HG03342 (cell line): ENCODE data around the gene OR1J4.
"Not testable (repeated sequence)": the region's sequence is repeated elsewhere in the genome, so short reads cannot be mapped to it uniquely, and the experiment has no call there.

Source experiments
- ATAC-seq: cut with Tn5 transposase; IDR thresholded peaks from one replicate; pipeline ENCODE4 v1.9.1; 2021; ENCODE audit warnings: mild to moderate bottlenecking, moderate library complexity; ENCODE audit not compliant: unreplicated experiment

The OR1J4 gene

GRCh38 chr9:122518841-122519240, at the start of gene OR1J4:
OR1J4 (plus strand) TSS chr9:122519141; CDS start chr9:122519141, 0 bp downstream.
- ATAC-seq: no peak

- ATAC-seq: no peak
Measured at GRCh38 chr9:122474561-122474960, 44.4 kb upstream of the OR1J4 start.

GRCh38 chr9:122475717-122476116, 43.2 kb upstream of the OR1J4 start:
- ATAC-seq: no peak

- ATAC-seq: no peak
Measured at GRCh38 chr9:122477346-122477745, 41.6 kb upstream of the OR1J4 start.

- no peak for ATAC-seq
Measured at GRCh38 chr9:122477826-122478225, 41.1 kb upstream of the OR1J4 start, which contains the start of gene OR1J1. OR1J1 (minus strand) TSS chr9:122477926; CDS start chr9:122477926, 0 bp downstream.

- ATAC-seq: no peak
Measured at GRCh38 chr9:122479062-122479461, 39.9 kb upstream of the OR1J4 start.

- ATAC-seq: no peak
Measured at GRCh38 chr9:122498883-122499288, 20.1 kb upstream of the OR1J4 start.

- no peak for ATAC-seq
Measured at GRCh38 chr9:122506964-122507363, 12.0 kb upstream of the OR1J4 start.

GRCh38 chr9:122510502-122510901, 8.4 kb upstream of the OR1J4 start, which contains the start of gene OR1J2:
OR1J2 (plus strand) TSS chr9:122510802; CDS start chr9:122510802, 0 bp downstream.
- ATAC-seq: no peak

GRCh38 chr9:122518226-122518625, 715 bp upstream of the OR1J4 start:
- ATAC-seq: no peak

- no peak for ATAC-seq
Measured at GRCh38 chr9:122519376-122519775, 435 bp downstream of the OR1J4 start.

GRCh38 chr9:122526602-122527001, 7.7 kb downstream of the OR1J4 start:
- ATAC-seq: no peak

- ATAC-seq: no peak
Measured at GRCh38 chr9:122527193-122527592, 8.3 kb downstream of the OR1J4 start, which contains the start of gene OR1N1. OR1N1 (minus strand) TSS chr9:122527293; CDS start chr9:122527293, 0 bp downstream.

GRCh38 chr9:122531157-122531556, 12.2 kb downstream of the OR1J4 start:
- ATAC-seq: not testable (repeated sequence)

GRCh38 chr9:122536134-122536533, 17.2 kb downstream of the OR1J4 start:
- ATAC-seq: no peak

GRCh38 chr9:122537066-122537465, 18.1 kb downstream of the OR1J4 start:
- not testable (repeated sequence) for ATAC-seq

GRCh38 chr9:122538757-122539156, 19.8 kb downstream of the OR1J4 start:
- no peak for ATAC-seq

- ATAC-seq: no peak
Measured at GRCh38 chr9:122546196-122546595, 27.3 kb downstream of the OR1J4 start.

- ATAC-seq: no peak
Measured at GRCh38 chr9:122551371-122551770, 32.4 kb downstream of the OR1J4 start.

GRCh38 chr9:122552812-122553211, 33.9 kb downstream of the OR1J4 start, which contains the start of gene OR1N2:
OR1N2 (plus strand) TSS chr9:122553112; CDS start chr9:122553212, 100 bp downstream.
- ATAC-seq: no peak

- ATAC-seq: no peak
Measured at GRCh38 chr9:122561446-122561845, 42.5 kb downstream of the OR1J4 start.

GRCh38 chr9:122562134-122562760, 43.3 kb downstream of the OR1J4 start:
- no peak for ATAC-seq

GRCh38 chr9:122567901-122568300, 49.0 kb downstream of the OR1J4 start:
- ATAC-seq: no peak
